ENCODE data around the gene DAPK1.
A peak's percentile ranks its signal among the peaks of the same experiment; 100 is the strongest.

DAPK1 gene

DNA sequence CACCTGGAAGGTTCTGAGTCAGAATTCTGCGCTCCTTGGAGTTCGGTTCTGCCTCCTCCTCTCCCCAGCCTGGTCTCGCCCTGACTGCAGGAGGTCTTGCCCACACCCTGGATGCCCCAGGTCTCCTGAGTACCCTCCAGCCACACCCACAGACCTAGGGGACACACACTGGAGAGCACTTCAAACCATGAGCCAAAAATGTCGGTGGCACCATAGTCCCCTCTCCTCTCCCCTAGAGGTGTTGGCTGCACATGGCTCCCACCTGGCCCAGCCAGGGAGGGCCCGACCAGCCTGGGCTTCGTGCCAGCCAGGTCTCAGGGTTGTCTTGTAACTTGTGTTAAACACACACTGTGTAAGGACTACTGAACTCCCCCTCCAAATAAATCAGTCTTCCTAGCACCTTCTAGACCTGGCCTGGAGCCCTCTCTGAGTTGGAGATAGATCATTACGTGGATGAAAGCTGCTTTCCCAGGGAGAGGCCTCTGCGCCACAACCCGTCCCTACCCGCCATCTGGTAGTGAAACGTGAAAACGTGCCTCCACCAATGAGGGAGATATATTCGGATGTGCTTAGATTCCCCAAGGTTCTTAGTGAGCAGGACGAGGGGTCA, 178.3 kb downstream of the DAPK1 start:
- DNase-seq, result no peak

- DNase-seq, result no peak
Observed at GRCh38 chr9:87676976-87677775, 179.5 kb downstream of the DAPK1 start.

DNA sequence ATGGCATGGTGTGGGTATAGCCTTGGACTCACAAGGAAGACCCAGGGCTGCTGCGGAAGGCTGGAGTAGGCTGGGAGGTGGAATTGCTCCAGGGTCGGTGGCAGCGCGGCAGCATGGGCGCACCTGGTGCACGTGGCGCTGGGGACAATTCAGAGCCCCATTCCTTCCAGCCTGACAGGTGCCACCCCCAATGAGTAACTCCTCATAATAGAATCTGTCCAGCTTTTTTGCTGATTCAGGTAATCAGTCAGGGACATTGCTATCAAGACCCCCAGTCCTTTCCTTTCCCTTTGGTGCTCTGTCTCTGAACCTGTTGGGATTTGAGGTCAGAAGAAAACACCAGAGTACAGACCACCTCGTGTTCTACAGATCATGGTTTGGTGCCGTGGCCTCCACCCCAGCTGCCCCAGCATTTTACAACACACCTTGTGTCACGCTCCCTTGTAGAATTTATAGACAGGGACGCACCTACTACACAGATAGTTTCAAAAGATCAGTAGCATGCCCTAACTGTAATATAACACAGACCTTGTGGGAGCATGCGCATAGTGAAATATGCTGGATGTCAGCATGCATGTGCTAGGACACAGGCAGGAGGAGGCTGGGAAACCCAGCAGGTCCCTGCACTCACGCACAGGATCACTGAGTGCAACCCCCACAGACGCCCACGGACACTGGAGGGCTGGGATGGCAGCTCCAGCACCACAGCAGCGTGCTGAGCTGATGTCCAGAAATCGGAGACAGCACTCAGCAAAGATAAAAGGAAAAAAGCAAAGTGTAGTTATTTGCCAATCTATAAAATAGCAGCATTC, 180.3 kb downstream of the DAPK1 start:
- DNase-seq, result no peak

DNA sequence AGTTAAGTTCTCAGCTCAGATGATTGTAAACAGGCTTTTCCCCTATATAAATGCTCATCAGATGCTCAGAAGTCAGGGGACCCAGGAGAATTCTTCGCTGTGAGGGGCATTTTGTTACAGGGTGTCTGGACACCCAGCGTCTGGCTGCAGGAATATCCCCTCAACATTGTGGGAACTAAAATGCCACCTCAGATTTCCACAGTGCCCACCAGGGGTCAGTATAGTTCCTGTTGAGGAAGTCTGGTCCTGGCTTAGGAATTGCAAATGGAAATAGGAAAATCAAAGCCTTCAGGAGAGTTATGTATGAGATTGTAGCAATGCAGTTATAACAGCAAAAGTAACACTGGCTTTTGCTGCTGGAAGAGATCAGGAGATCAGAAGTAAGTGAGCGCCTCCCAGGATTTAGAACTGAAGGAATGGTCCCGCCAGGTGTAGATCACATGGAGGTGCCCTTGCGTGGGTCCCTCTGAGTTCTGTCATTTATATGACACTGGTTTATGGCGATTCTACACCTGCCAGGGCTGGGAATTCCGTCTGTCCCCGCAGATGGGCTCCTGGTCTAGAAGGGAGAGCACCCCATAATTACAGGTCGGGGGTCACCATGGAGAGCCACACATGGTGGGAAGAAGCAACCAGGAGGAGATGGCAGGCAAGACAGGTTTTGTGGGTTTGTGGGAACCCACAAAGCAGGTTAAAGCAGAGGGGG, 181.1 kb downstream of the DAPK1 start:
- peak; percentile 41 for DNase-seq

DNA sequence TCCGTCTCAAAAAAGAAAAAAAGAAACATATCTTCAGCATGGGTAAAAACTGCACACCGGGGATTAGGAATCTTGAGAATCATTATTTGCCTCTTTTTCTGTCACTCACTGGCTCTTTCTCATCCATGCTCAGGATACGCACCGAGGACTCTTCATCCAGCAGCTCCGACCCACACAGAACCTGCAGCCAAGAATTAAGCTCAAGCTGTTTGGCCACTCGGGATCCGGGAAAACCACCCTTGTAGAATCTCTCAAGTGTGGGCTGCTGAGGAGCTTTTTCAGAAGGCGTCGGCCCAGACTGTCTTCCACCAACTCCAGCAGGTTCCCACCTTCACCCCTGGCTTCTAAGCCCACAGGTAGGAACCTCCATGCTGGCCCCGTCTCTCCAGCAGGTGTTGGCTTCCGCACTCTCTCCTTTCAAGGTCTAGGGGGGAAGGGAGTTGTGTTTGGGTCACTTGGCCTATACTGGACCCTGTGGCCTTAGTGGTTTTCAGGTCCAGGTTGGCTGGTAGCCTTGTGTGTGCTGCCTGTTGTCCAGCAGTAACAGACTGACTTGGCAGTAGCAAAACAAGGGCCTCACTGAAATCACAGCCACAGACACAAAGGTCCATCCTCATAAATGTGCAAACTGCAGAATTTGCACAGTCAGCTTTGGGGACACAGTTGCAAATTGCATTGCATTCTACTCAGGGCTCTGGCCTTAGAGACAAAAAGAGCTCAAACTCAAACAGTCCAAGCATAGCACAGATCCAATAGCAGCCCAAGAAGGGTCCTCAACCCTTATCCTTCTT, 183.8 kb downstream of the DAPK1 start:
- DNase-seq, result no peak

- no peak for DNase-seq
Observed at GRCh38 chr9:87682085-87682484, 184.4 kb downstream of the DAPK1 start.

DNA sequence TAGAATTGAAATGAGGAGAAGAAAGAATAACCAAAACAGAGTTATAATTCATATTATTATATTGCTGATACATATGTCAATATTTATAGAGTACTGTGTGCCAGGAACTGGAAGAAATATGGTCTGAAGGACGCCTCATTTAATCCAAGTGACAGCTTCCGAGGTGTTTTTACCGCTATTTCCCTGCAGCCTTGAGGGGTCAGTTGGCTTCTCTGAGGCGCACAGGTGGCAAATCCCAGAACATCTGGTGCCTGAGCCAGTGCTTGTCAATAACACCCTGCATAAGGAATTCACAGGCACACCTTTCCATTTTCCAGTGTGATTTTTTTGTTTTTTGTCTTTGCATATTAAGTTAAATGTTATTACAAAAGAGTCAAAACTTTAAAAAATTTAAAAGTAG, 185.0 kb downstream of the DAPK1 start:
- no peak for DNase-seq

DNA sequence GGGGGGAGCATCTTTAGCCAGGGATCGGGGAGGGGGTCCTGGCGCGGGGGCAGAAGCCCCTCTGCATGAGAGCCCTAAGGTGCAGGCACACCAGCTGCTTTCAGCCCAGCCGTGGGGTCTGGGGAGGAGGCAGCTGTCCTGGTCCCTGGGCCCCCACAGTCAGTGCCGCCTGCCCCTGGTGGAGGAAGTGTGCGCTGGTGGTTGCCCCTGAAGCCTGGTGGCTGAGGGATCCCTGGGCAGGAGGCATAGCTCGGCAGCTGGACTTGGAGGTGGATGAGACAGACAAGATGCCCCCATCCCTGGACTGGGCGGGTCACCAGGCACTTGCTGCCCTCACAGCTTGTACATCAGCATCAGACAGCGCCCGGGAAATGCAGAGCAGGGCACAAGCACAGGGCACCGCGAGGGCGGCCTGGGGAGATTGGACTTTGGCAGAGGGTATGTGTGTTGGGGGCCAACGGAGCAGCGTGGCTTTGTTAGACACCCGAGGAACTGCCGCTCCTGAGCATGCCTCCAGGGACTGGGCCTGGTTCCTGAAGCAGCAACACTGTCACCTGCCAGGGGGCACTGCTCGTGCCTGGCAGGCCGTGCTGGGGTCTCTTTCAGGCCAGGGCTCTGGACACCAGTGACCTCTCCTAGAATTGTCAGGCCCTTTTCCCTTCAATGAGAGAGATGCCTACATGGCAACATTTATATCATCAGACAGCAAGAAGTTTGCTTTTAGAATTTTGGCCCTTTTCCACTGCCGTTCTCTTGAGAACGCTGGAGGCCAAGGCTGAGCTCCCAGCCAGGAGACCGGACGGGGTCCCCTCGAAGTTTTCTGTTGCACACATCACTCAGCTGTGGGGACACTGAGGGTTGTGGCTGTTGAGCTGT, 186.3 kb downstream of the DAPK1 start:
- no peak for DNase-seq

GRCh38 chr9:87684627-87685219, 187.1 kb downstream of the DAPK1 start:
- no peak for DNase-seq

DNA sequence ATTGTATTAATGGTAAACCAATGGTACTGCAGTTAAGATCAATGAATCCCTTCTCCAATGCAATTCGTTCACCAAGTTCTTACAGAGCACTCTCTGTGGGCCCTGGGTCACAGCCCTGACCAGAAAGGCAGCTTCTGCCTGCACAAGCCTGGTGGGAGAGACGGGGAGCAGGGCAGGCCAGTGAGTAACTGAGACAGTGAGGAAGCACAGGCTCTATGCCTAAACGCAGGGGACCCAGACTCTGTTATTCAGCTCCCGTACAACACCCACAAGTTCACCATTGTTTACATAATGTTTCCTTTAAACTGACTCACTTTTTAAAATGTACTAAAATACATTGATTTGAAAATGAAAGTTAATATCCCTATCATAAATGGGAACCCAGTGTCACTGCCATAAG, 187.8 kb downstream of the DAPK1 start:
- no peak for DNase-seq

DNA sequence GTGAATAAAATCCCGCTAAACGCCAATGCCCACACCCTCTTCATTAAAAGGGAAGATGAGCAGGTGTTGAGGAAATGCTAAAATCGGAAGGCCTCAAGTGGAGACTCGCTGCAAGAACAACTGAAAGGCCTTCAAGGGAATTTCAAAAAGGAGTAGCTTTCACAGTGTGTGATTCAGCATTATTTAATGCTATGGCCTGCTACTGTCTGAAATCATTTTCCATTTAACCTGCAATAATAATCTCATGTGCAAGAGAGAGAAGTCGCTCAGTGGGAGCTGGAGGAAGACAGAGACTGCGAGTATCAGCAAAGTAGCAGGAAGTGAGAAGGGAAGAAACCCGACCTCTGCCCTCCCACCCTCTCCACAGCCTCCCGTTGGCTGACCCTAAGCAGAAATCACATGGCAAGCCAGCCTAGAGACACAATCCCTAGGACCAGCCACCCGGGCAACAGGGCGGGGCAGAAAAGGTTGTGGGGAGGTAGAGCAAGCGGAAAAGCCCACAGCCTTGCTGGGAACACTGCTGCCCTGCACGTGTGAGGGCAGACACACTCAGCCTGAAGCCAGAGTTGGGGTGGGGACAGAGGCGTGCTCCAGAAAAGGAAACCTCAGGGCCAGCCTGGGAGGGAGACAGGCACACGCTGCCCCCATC, 188.3 kb downstream of the DAPK1 start:
- DNase-seq, result no peak

GRCh38 chr9:87686520-87687090, 188.9 kb downstream of the DAPK1 start:
- no peak for DNase-seq

DNA sequence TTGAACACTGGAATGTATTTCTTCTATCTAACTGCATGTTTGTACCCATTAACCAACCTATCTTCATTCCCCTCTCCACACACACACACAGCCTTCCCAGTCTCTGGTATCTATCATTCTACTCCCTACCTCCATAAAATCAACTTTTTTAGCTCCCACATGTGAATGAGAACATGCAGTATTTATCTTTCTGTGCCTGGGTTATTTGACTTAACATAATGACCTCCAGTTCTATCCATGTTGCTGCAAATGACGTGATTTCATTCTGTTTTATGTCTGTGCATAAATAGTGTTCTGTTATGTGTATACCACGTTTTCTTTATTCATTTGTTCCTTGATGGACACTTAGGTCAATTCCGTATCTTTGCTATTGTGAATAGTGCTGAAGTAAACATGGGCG, 189.5 kb downstream of the DAPK1 start:
- DNase-seq, result no peak

DNA sequence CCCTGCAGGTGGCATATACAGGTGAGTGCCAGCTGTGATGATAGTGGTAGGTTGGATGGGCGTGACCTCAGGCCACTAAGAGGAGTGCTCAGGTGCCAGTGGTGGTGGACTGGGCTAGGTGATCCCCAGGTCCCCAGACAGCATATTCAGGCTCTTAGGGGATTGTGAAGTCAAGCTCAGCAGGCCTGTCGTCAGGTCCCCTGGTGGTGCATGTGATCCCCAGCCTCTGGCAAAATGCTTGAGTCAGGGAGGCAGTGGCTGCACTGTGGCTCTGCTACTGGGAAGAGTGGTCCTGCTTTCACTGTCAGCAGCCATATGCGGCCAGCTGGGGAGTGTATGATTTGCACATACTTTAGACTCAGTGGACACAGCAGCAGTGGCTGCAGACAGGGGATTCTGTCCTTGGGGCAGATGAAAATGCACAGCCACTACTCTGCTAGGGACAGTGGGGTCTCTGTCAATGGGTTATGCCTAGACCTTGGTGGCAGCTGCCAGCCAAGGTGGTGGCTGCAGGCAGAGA, 196.6 kb downstream of the DAPK1 start:
- no peak for DNase-seq

- DNase-seq, result no peak
Observed at GRCh38 chr9:87695523-87695922, 197.9 kb downstream of the DAPK1 start.

- DNase-seq, result no peak
Observed at GRCh38 chr9:87696641-87697040, 199.0 kb downstream of the DAPK1 start.

GRCh38 chr9:87698069-87698809, 200.6 kb downstream of the DAPK1 start:
- DNase-seq, result no peak

DNA sequence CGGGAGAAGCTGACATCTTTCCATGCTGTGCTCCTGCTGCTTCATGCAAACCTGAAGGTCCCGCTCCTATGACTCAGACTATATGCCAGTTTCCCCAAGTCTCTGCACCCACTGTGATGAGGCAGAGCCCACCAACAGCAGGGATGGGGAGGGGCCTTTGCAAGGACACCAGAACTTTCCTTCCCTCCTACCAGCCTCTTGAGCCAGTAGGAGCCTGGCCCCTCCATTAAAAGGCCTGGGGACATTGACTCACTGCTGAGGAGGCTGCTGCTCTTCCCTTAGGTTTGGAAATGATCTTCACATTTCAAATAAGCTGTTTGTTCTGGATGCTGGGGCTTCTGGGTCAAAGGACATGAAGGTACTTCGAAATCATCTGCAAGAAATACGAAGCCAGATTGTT, 202.2 kb downstream of the DAPK1 start:
- DNase-seq, result no peak

GRCh38 chr9:87701491-87701890, 203.8 kb downstream of the DAPK1 start:
- no peak for DNase-seq

All from CD4-positive, alpha-beta T cell treated with Interleukin-10 for 1 hour (primary cell).